CD4-positive, CD25-positive, alpha-beta regulatory T cell (primary cell): ENCODE results near the gene TNS1. TPM values are rescaled to one million over a fixed set of nuclear protein-coding genes. Genes with fewer than 3 reads are reported as not detected.

Experiments
- ATAC-seq, 2 donors: fragments of 150-1000 bp; cut with Tn5 transposase; one replicate each; pipeline ENCODE4 v1.10.0; 2021; ENCODE audit warnings: low read depth in 2 of 2, moderate number of reproducible peaks in 2 of 2, moderate library complexity in 1 of 2
- DNase-seq, 3 donors: peaks; one replicate each; pipeline versions ENCODE4 v3.0.0 to v3.0.0-alpha.2; 2012 to 2022; ENCODE audit warnings: mixed read lengths in 1 of 3
- H3K27ac ChIP-seq: one replicate; pipeline ENCODE4 v1.7.0; 2013; ENCODE audit warnings: mild to moderate bottlenecking, low read length; ENCODE audit not compliant: insufficient read depth, poor library complexity, severe bottlenecking
- H3K27me3 ChIP-seq: one replicate; pipeline ENCODE4 v1.7.0; 2013; ENCODE audit warnings: low read length; ENCODE audit not compliant: control insufficient read depth, insufficient read depth
- H3K36me3 ChIP-seq: one replicate; pipeline ENCODE4 v1.7.0; 2013; ENCODE audit warnings: mild to moderate bottlenecking, low read length, moderate library complexity; ENCODE audit not compliant: control insufficient read depth, insufficient read depth
- H3K4me1 ChIP-seq: 2 replicates; pipeline ENCODE4 v1.7.0; 2013; ENCODE audit warnings: mild to moderate bottlenecking, low read length; ENCODE audit not compliant: insufficient read depth, control insufficient read depth, poor library complexity, severe bottlenecking
- H3K4me3 ChIP-seq: one replicate; pipeline ENCODE4 v1.7.0; 2013; ENCODE audit warnings: low read depth, mild to moderate bottlenecking, low read length, moderate library complexity
- H3K9me3 ChIP-seq, 2 experiments: 1 replicate in 1 of 2; 2 replicates in 1 of 2; pipeline ENCODE4 v1.7.0; 2013; ENCODE audit warnings: low read length in 2 of 2, mild to moderate bottlenecking in 1 of 2, moderate library complexity in 1 of 2; ENCODE audit not compliant: control insufficient read depth in 2 of 2
- H3K27ac Mint-ChIP-seq, 3 donors: one replicate each; pipeline ENCODE4 v1.8.0; 2020 to 2022; ENCODE audit warnings: mild to moderate bottlenecking in 3 of 3, mixed read lengths in 3 of 3, moderate library complexity in 2 of 3
- H3K27me3 Mint-ChIP-seq: one replicate; pipeline ENCODE4 v1.8.0; 2022; ENCODE audit warnings: mild to moderate bottlenecking, mixed read lengths
- H3K36me3 Mint-ChIP-seq: one replicate; pipeline ENCODE4 v1.8.0; 2020; ENCODE audit warnings: mixed read lengths
- H3K4me1 Mint-ChIP-seq, 4 donors: one replicate each; pipeline ENCODE4 v1.8.0; 2020 to 2022; ENCODE audit warnings: mixed read lengths in 4 of 4, mild to moderate bottlenecking in 1 of 4
- H3K4me3 Mint-ChIP-seq, 4 donors: one replicate each; pipeline ENCODE4 v1.8.0; 2020 to 2022; ENCODE audit warnings: mild to moderate bottlenecking in 4 of 4, mixed read lengths in 4 of 4, moderate library complexity in 3 of 4
- H3K9me3 Mint-ChIP-seq, 7 donors: one replicate each; pipeline ENCODE4 v1.8.0; 2020 to 2022; ENCODE audit warnings: mixed read lengths in 7 of 7, mild to moderate bottlenecking in 3 of 7, moderate library complexity in 2 of 7
- polyA plus RNA-seq, 4 donors: library from polyadenylated mRNA; unstranded; fragments of 300-500 nt; fragmentation: Illumina TruSeq; gene quantifications; one replicate each; pipeline ENCODE4 v1.2.3, GENCODE V29; 2021
- total RNA-seq: library from RNA; stranded (reverse); gene quantifications from one replicate; pipeline ENCODE4 v1.2.3, GENCODE V29; 2022

Gene TNS1
- total and polyA plus RNA-seq, 5 donors from 2014 or later = 0.49 TPM; not detected in 4

DNA sequence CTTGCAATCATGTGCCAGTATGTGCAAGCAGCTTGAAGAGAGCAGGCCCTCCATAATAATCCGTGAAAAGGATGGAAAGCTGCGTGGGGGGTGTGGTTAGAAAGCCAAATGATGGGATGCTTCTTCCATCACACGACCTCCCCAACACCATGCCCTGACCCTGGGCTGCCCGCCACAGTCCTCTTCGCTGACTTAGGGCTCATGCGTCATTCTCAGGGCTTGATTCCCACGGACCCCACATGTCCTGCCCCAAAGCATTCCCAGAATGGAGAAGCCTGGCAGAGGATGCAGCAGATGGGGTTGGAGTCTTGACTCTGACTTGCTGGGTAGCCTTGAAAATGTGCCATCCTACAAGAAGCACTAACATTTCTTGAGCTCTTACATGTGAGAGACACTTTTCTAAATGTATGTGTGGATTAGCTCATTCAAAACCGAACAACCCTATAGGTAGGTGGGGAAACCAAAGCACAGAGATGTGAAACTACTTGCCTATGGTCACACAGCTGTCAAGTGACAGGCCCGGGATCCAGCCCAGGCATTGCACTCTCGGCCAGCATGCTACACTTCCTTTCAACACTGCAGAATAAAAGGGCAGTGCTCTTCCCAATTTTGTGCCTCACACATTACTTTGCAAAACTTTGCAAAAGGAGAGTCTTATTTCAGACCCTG, 3.7 kb downstream of the TNS1 start:
- H3K4me1 ChIP-seq = no peaks in the 10 kb centered on the region
- no peak overlapping the region for H3K4me3 ChIP-seq
- H3K27me3 Mint-ChIP-seq = no peaks in the 10 kb centered on the region
- no peaks in the 10 kb centered on the region for H3K36me3 ChIP-seq
- ATAC-seq (no peak), DNase-seq (no peak)
- H3K9me3 ChIP-seq = no peaks in the 10 kb centered on the region
- no peak overlapping the region for H3K27ac ChIP-seq
- H3K36me3 Mint-ChIP-seq = no peaks in the 10 kb centered on the region
- peaks cover 0 to 2% (median 0%) of the 10 kb centered on the region in 7 donors for H3K9me3 Mint-ChIP-seq
- H3K4me3 Mint-ChIP-seq = no peak overlapping the region
- no peak overlapping the region for H3K27ac Mint-ChIP-seq
- no peaks in the 10 kb centered on the region for H3K27me3 ChIP-seq
- no peaks in the 10 kb centered on the region for H3K4me1 Mint-ChIP-seq

DNA sequence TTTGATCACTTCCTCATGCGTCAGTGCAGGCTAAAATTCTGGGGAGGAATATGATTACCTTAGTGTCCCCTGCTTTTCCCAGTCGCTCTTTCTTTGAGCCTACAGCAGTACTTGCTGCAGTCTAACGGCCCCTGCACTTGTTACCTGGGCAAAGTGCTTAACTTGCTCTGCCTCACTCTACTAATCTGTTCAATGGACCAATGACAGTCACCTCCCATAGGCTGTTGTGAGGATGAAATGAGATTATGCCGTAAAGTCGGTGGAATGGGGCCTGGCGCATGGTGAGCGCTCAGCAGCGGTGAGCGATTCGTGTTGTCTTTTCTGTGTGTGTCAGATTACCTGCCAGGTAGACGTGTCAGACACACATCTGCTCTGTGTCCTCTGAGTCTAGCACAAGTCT, 5.3 kb downstream of the TNS1 start:
- ATAC-seq = no peak

GRCh38 chr2:217996361-217996760, 6.4 kb downstream of the TNS1 start:
- no peak for ATAC-seq
- Histone ChIP-seq H3K4me3 (no peak overlapping the region), H3K27ac (no peak overlapping the region), H3K4me1 (no peaks in the 10 kb centered on the region), H3K36me3 (no peaks in the 10 kb centered on the region), H3K9me3 (no peaks in the 10 kb centered on the region), H3K27me3 (no peaks in the 10 kb centered on the region)
- Mint-ChIP-seq H3K27ac (no peak overlapping the region), H3K9me3 (peaks cover 0 to under 1% (median 0%) of the 10 kb centered on the region in 7 donors), H3K36me3 (no peaks in the 10 kb centered on the region), H3K27me3 (peaks cover 5% of the 10 kb centered on the region), H3K4me3 (no peak overlapping the region), H3K4me1 (no peaks in the 10 kb centered on the region)
- no peak for DNase-seq

More for the DNA sequence above, 5.3 kb downstream of the TNS1 start:
- Mint-ChIP-seq H3K27ac (no peak overlapping the region), H3K36me3 (no peaks in the 10 kb centered on the region), H3K4me1 (no peaks in the 10 kb centered on the region), H3K4me3 (no peak overlapping the region), H3K9me3 (peaks cover 0 to 2% (median 0%) of the 10 kb centered on the region in 7 donors), H3K27me3 (no peaks in the 10 kb centered on the region)
- Histone ChIP-seq H3K9me3 (no peaks in the 10 kb centered on the region), H3K4me3 (no peak overlapping the region), H3K4me1 (no peaks in the 10 kb centered on the region), H3K27me3 (no peaks in the 10 kb centered on the region), H3K36me3 (no peaks in the 10 kb centered on the region), H3K27ac (no peak overlapping the region)
- no peak for DNase-seq

DNA sequence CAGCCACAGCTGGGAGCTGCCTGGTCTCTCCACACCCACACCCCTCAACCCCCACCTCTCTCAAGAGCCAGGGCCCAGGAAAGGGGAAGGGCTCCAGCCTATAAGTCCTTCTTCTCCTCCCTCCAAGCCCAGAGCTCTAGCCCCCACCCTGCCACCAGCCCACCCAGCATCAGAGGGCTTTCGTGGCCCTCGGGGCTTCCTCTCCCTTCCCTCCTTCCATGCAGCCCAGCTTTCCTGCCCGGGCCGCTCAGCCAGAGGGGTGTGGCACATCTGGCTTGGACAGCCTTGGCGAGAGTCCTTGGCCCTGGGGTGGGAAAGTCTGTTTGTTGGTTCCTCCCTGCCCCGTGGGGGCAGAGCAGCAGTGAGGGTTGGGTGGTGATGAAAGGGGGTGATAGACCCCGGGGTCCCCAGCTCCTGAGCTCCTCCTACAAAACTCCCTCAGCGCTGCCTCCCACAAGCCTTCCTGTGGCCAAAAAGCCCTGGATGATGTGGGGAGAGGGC, 7.0 kb downstream of the TNS1 start:
- no peaks in the 10 kb centered on the region for H3K9me3 Mint-ChIP-seq
- no peaks in the 10 kb centered on the region for H3K9me3 ChIP-seq
- H3K27ac Mint-ChIP-seq = no peak overlapping the region
- no peaks in the 10 kb centered on the region for H3K4me1 Mint-ChIP-seq
- H3K36me3 ChIP-seq = no peaks in the 10 kb centered on the region
- no peak for ATAC-seq
- no peak overlapping the region for H3K4me3 ChIP-seq
- H3K4me3 Mint-ChIP-seq = no peak overlapping the region
- H3K27me3 Mint-ChIP-seq = peaks cover 5% of the 10 kb centered on the region
- H3K27me3 ChIP-seq = no peaks in the 10 kb centered on the region
- H3K27ac ChIP-seq = no peak overlapping the region
- H3K36me3 Mint-ChIP-seq = no peaks in the 10 kb centered on the region
- no peak for DNase-seq
- H3K4me1 ChIP-seq = no peaks in the 10 kb centered on the region

- DNase-seq (no peak), ATAC-seq (no peak)
- Mint-ChIP-seq H3K36me3 (no peaks in the 10 kb centered on the region), H3K4me3 (no peak overlapping the region), H3K9me3 (no peaks in the 10 kb centered on the region), H3K4me1 (no peaks in the 10 kb centered on the region), H3K27ac (no peak overlapping the region), H3K27me3 (peaks cover 5% of the 10 kb centered on the region)
- no peaks in the 10 kb centered on the region for H3K4me1 ChIP-seq
- no peak overlapping the region for H3K4me3 ChIP-seq
- no peaks in the 10 kb centered on the region for H3K27me3 ChIP-seq
- H3K27ac ChIP-seq = no peak overlapping the region
- no peaks in the 10 kb centered on the region for H3K9me3 ChIP-seq
- H3K36me3 ChIP-seq = no peaks in the 10 kb centered on the region
Observed at GRCh38 chr2:217994776-217995274, 8.0 kb downstream of the TNS1 start.

DNA sequence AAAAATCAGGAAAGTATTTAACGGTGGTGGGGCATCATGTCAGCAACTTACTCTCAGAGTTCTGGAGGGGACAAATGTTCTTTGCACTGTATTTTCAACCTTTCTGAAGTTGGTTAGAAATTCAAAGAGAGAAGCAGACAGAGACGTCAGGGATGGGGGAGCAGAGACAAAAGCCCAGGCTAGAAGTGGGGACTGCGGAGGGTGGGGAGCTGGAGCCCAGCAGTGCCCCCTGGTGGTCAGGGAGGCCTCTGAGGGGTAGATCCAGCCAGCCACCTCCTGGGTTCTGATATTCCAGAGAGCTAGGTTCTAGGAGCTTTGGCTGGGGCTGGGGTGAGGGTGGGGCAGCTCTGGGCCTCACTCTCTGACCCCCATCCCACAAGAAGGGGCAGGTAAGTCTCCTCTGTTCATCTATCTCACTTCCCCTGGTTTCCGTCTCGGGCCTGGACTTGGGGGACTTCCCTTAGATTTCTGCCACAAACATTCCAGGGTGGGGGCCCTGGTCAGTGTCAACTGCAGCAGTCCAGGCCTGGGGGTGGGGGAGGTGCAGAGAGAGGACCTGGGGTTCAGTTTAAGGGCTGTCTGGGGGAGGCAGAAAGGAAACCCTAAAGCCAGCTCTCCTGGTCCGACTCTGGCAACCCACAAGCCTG, 8.9 kb downstream of the TNS1 start:
- H3K9me3 Mint-ChIP-seq = no peaks in the 10 kb centered on the region
- H3K36me3 Mint-ChIP-seq = no peaks in the 10 kb centered on the region
- Histone ChIP-seq H3K4me3 (no peak overlapping the region), H3K4me1 (no peaks in the 10 kb centered on the region), H3K36me3 (no peaks in the 10 kb centered on the region), H3K27ac (no peak overlapping the region), H3K27me3 (no peaks in the 10 kb centered on the region), H3K9me3 (no peaks in the 10 kb centered on the region)
- H3K4me3 Mint-ChIP-seq = no peak overlapping the region
- no peak for ATAC-seq
- no peak overlapping the region for H3K27ac Mint-ChIP-seq
- peaks cover 5% of the 10 kb centered on the region for H3K27me3 Mint-ChIP-seq
- peak in 1 of 3 donors; percentile 32 for DNase-seq
- no peaks in the 10 kb centered on the region for H3K4me1 Mint-ChIP-seq

DNA sequence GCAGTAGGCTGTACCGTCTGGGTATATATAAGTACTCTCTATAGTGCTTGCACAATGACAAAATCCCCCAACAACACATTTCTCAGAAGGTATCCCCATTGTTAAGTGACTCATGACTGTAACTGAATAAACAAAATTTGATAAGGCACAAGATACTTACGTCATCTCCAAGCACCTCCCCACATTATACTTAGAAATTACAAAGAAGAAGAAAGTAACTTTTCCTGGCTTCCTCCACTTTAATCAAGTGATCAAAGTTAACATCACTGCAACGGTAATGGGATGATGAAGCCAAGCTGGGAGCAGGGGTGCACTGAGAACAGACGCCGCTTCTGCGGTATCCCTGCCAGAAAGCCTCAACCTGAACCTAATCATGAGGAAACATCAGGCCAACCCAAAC, 9.7 kb downstream of the TNS1 start:
- Histone ChIP-seq H3K36me3 (no peaks in the 10 kb centered on the region), H3K27ac (no peak overlapping the region), H3K9me3 (no peaks in the 10 kb centered on the region), H3K4me1 (no peaks in the 10 kb centered on the region), H3K4me3 (no peak overlapping the region), H3K27me3 (no peaks in the 10 kb centered on the region)
- no peak overlapping the region for H3K27ac Mint-ChIP-seq
- DNase-seq (no peak), ATAC-seq (no peak)
- H3K4me1 Mint-ChIP-seq = no peaks in the 10 kb centered on the region
- peaks cover 5% of the 10 kb centered on the region for H3K27me3 Mint-ChIP-seq
- no peak overlapping the region for H3K4me3 Mint-ChIP-seq
- H3K9me3 Mint-ChIP-seq = no peaks in the 10 kb centered on the region
- no peaks in the 10 kb centered on the region for H3K36me3 Mint-ChIP-seq

- H3K27ac Mint-ChIP-seq = no peak overlapping the region
- no peaks in the 10 kb centered on the region for H3K9me3 ChIP-seq
- no peak for DNase-seq
Observed at GRCh38 chr2:217992061-217992460, 10.7 kb downstream of the TNS1 start.

More at GRCh38 chr2:217992061-217992460, 10.7 kb downstream of the TNS1 start:
- H3K9me3 Mint-ChIP-seq = peaks cover 0 to 2% (median 0%) of the 10 kb centered on the region in 7 donors
- H3K4me3 ChIP-seq = no peak overlapping the region
- no peaks in the 10 kb centered on the region for H3K4me1 Mint-ChIP-seq
- no peak overlapping the region for H3K27ac ChIP-seq
- H3K4me3 Mint-ChIP-seq = no peak overlapping the region
- no peak for ATAC-seq
- H3K36me3 ChIP-seq = no peaks in the 10 kb centered on the region
- H3K27me3 ChIP-seq = no peaks in the 10 kb centered on the region
- no peaks in the 10 kb centered on the region for H3K4me1 ChIP-seq
- H3K27me3 Mint-ChIP-seq = peaks cover 5% of the 10 kb centered on the region
- no peaks in the 10 kb centered on the region for H3K36me3 Mint-ChIP-seq
